AG09309 (cell line): ENCODE data around the gene IQCH.

Experiments used
- DNase-seq: peaks from one replicate; pipeline ENCODE4 v3.0.0-alpha.2; 2010; ENCODE audit warnings: low read depth
- H3K4me3 ChIP-seq: 2 replicates; pipeline ENCODE4 v1.5.1; 2011; ENCODE audit warnings: mild to moderate bottlenecking, low read depth, low read length, moderate library complexity; ENCODE audit not compliant: control insufficient read depth
- TF ChIP-seq, protein P1 (sequence below): IDR thresholded peaks from 2 replicates; pipeline ENCODE4 v1.5.1; 2011; ENCODE audit warnings: mild to moderate bottlenecking, low read depth, low read length, inconsistent platforms; ENCODE audit not compliant: insufficient read depth, control insufficient read depth; ENCODE audit errors: missing control alignments

IQCH gene

DNA sequence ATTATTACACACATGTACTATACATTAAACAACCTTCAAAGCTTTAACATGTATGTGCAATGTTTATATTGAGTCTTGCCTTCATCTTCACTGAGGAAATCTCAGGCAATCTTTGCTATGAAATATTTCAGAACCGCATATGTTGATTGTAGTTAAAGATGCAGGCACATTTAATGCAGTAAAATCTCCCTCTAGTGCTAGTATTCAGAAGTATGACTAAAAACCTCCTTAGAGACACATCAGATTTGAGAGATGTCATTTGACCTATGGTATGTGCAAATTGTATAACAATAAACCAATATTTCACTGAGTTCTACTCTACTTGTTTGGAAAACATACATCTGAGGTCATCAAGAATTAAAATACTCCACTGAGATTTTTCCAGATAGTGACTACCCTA, 142.6 kb downstream of the IQCH start:
- DNase-seq, result no peak
- no peak overlapping the region for H3K4me3 ChIP-seq
- TF ChIP-seq, protein P1, sequence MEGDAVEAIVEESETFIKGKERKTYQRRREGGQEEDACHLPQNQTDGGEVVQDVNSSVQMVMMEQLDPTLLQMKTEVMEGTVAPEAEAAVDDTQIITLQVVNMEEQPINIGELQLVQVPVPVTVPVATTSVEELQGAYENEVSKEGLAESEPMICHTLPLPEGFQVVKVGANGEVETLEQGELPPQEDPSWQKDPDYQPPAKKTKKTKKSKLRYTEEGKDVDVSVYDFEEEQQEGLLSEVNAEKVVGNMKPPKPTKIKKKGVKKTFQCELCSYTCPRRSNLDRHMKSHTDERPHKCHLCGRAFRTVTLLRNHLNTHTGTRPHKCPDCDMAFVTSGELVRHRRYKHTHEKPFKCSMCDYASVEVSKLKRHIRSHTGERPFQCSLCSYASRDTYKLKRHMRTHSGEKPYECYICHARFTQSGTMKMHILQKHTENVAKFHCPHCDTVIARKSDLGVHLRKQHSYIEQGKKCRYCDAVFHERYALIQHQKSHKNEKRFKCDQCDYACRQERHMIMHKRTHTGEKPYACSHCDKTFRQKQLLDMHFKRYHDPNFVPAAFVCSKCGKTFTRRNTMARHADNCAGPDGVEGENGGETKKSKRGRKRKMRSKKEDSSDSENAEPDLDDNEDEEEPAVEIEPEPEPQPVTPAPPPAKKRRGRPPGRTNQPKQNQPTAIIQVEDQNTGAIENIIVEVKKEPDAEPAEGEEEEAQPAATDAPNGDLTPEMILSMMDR, result no peak

DNA sequence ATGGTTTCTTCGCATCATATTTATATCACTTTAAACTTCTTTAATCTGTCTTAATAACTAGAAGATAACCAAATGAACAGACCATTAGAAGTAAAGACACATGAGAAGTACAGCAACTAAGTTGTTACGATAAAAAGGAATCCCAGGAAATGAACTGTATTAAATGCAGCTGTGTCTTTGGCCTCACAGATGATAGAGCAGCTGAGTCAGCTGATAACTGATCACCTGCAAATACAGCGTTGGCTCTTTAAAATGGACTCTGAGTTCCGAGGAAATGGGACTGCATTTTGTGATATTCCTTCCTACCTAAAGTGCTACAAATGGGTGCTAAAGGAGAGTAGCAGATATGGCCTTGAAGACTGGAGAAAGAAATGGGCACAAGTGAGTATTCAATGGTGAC, 145.3 kb downstream of the IQCH start:
- H3K4me3 ChIP-seq, result no peak overlapping the region
- TF ChIP-seq, protein P1, result no peak
- no peak for DNase-seq

DNA sequence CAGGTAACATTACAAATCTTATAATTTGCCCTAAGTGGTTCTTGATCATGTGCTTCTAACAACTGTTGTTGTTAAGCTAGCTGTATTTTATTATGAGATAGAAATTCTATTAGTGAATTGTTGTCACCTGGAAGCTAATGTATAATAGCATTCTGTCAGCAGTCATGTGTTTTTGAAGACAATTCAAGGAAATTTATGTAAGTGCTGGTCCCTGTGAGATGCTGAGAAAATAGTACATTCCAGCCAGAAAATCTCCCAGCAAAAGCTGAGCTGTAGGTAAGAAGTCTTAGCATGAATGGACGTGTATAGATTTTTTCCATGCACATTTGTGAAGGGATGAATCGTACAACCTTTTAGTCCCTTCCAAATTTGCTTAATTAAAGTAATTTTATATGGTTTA, 146.3 kb downstream of the IQCH start:
- H3K4me3 ChIP-seq, result no peak overlapping the region
- DNase-seq, result no peak
- TF ChIP-seq, protein P1, result no peak

DNA sequence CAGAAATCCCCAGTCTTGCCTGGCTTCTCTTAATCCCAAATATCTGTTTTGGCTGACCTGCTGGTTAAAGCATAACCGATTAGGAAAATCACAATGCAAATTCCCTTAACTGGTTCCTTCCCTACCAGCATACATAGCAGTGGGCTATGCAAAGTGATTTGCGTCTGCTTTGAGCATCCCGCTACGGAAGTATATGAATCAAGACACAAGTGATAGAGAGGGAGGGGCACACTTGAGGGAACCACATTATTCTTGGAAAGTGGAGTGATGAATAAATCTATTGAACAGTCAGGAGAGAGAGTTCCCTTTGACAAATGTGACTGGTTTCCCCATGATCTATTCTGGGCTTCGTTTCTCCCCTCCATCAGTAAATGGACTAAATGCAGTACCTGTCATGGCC, 146.8 kb downstream of the IQCH start:
- DNase-seq, result no peak
- H3K4me3 ChIP-seq, result no peak overlapping the region
- TF ChIP-seq, protein P1, result no peak

DNA sequence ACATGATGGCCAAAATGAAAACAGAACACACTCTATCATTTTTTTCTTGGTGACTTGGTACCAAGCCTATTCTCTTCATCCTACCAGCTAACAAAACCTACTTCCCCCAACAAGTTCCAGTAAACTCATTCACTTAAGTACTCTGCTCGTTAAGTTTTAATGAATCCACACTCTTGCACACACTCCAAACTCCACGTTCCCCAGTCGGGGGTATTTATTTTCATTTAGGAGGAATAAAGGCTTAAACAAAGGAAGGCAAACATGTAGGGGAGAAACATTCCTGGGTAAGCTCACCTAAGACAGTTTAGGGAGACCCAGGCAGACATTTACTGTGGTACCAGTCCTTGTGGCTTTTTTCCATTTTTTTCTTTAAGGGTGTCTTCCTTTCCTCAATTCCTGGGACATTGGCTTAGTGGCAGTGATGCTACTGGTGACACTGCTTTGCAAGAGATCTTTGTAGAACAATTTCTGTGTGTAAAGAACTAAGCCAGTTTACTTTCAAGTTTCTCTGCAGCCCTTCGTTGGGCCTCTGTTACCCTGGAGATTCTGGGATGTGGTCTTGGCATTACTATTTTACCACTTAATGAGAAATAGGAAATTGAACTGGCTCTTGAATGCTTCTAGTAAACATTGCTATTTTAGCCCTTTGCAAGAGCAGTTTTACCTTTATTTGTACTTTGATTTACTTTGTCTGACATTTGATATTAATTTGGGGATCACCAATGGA, 149.0 kb downstream of the IQCH start:
- H3K4me3 ChIP-seq, result no peak overlapping the region
- TF ChIP-seq, protein P1, result no peak
- no peak for DNase-seq

DNA sequence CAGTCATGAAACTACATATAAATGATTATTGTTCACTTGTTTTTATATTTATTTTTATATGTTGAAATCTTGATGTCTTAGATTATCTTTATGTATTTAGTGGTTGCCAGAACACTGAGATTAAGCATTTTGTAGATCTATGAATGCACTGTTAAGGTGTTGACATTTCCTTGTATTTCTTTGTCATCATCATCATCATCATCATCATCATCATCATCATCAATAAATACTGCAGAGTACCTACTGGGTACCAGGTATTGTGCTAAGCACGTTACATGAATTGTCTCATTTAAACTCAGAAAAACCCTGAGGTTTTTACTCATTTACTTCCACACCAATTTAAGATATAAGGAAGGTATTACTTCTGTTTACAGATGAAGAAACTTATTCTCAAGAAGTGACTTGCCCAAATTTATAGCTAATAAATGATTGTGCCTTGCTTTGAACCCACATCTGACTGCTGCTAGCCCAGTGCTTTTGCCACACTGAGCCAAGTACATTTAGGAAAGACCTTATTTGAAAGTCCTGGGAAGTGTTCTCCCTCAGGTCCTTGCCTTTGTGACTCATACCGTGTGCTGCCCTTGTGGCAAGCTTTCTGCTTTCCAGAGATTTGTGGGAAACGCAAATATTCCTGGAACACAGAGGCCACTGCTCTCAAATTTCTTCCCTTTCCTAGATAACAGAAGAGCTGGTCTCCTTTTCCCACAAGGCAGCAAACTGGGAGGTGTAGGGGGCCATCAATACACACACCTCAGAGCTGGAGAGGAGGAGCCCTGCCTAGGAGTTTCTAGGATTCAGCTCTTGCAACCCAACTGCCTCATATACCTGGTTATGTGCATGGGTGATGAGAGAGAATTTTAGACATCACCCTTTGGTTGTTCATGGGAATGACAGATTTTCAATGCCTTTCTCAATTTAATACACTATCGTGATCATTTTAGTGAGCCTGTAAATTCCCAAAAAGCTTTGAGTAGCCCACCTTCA, 150.9 kb downstream of the IQCH start:
- H3K4me3 ChIP-seq, result no peak overlapping the region
- DNase-seq, result peak; percentile 18
- TF ChIP-seq, protein P1, result no peak
